Liver (tissue), 9 donors: ENCODE results near the gene ELK3. TPM values are rescaled to one million over a fixed set of nuclear protein-coding genes. Genes with fewer than 3 reads are reported as not detected.
A peak's percentile ranks its signal among the peaks of the same experiment; 100 is the strongest.

Experiments
- DNase-seq: peaks from one replicate; pipeline ENCODE4 v3.0.0-alpha.2; 2017; ENCODE audit warnings: low spot score
- H3K27ac ChIP-seq, 2 donors: one replicate each; pipeline ENCODE4 v1.7.0; 2013; ENCODE audit warnings: inconsistent platforms in 2 of 2, low read length in 2 of 2, control low read depth in 1 of 2, low read depth in 1 of 2, mild to moderate bottlenecking in 1 of 2
- H3K27me3 ChIP-seq, 4 donors: one replicate each; pipeline versions ENCODE4 v1.6.1 to v1.7.0; 2013; ENCODE audit warnings: low read length in 3 of 4, inconsistent platforms in 1 of 4, mild to moderate bottlenecking in 1 of 4, moderate library complexity in 1 of 4; ENCODE audit not compliant: control insufficient read depth in 4 of 4, insufficient read depth in 4 of 4
- H3K36me3 ChIP-seq, 4 donors: one replicate each; pipeline versions ENCODE4 v1.6.1 to v1.7.0; 2013; ENCODE audit warnings: low read length in 3 of 4, mild to moderate bottlenecking in 3 of 4, low read depth in 1 of 4, moderate library complexity in 1 of 4; ENCODE audit not compliant: control insufficient read depth in 4 of 4, insufficient read depth in 3 of 4
- H3K4me1 ChIP-seq, 4 donors: one replicate each; pipeline versions ENCODE4 v1.6.1 to v1.7.0; 2013; ENCODE audit warnings: low read length in 3 of 4, mild to moderate bottlenecking in 3 of 4, moderate library complexity in 1 of 4; ENCODE audit not compliant: control insufficient read depth in 4 of 4, insufficient read depth in 4 of 4
- H3K4me3 ChIP-seq, 3 donors: one replicate each; pipeline versions ENCODE4 v1.6.1 to v1.7.0; 2013; ENCODE audit warnings: low read length in 3 of 3, control low read depth in 1 of 3, low read depth in 1 of 3, mild to moderate bottlenecking in 1 of 3
- H3K9ac ChIP-seq, 2 donors: one replicate each; pipeline ENCODE4 v1.7.0; 2013; ENCODE audit warnings: low read length in 2 of 2, mild to moderate bottlenecking in 2 of 2, moderate library complexity in 2 of 2, control low read depth in 1 of 2, low read depth in 1 of 2
- H3K9me3 ChIP-seq, 4 donors: one replicate each; pipeline versions ENCODE4 v1.6.1 to v1.7.0; 2013; ENCODE audit warnings: low read length in 3 of 4; ENCODE audit not compliant: control insufficient read depth in 4 of 4
- CTCF ChIP-seq: fragments of 150-350 bp; IDR thresholded peaks from 2 replicates; pipeline ENCODE4 v1.5.1; 2017; ENCODE audit warnings: improper control_type of control experiment, low read depth, low read length; ENCODE audit not compliant: missing input control
- EGR1 ChIP-seq, 2 donors: IDR thresholded peaks; 2 replicates each; pipeline ENCODE4 v1.6.1; 2016 to 2018; ENCODE audit warnings: antibody characterized with exemption in 2 of 2, low read depth in 2 of 2
- FOXA2 ChIP-seq: IDR thresholded peaks from 2 replicates; pipeline ENCODE4 v1.6.1; 2016; ENCODE audit warnings: antibody characterized with exemption
- GABPA ChIP-seq, 2 donors: IDR thresholded peaks in 1 of 2; conservative IDR thresholded peaks in 1 of 2; 2 replicates each; pipeline ENCODE4 v1.6.1; 2016; ENCODE audit warnings: antibody characterized with exemption in 2 of 2, mild to moderate bottlenecking in 1 of 2, moderate library complexity in 1 of 2
- HNF4G ChIP-seq: IDR thresholded peaks from 2 replicates; pipeline ENCODE4 v1.6.1; 2016; ENCODE audit warnings: antibody characterized with exemption
- JUND ChIP-seq, 2 donors: IDR thresholded peaks; 2 replicates each; pipeline ENCODE4 v1.6.1; 2016; ENCODE audit warnings: antibody characterized with exemption in 2 of 2
- MAX ChIP-seq: IDR thresholded peaks from 2 replicates; pipeline ENCODE4 v1.6.1; 2016; ENCODE audit warnings: antibody characterized with exemption
- NR2F2 ChIP-seq: IDR thresholded peaks from 2 replicates; pipeline ENCODE4 v1.6.1; 2016; ENCODE audit warnings: antibody characterized with exemption
- RAD21 ChIP-seq, 2 donors: IDR thresholded peaks; 2 replicates each; pipeline ENCODE4 v1.6.1; 2016; ENCODE audit warnings: antibody characterized with exemption in 2 of 2, mild to moderate bottlenecking in 2 of 2
- REST ChIP-seq: IDR thresholded peaks from 2 replicates; pipeline ENCODE4 v1.6.1; 2016; ENCODE audit warnings: antibody characterized with exemption, mild to moderate bottlenecking
- RXRA ChIP-seq, 2 donors: IDR thresholded peaks; 2 replicates each; pipeline ENCODE4 v1.6.1; 2017 to 2018; ENCODE audit warnings: antibody characterized with exemption in 2 of 2, mild to moderate bottlenecking in 1 of 2
- SP1 ChIP-seq: IDR thresholded peaks from 2 replicates; pipeline ENCODE4 v1.6.1; 2018; ENCODE audit warnings: antibody characterized with exemption, mild to moderate bottlenecking
- TAF1 ChIP-seq: conservative IDR thresholded peaks from 2 replicates; pipeline ENCODE4 v1.6.1; 2016; ENCODE audit warnings: antibody characterized with exemption, mild to moderate bottlenecking
- ZBTB33 ChIP-seq: IDR thresholded peaks from 2 replicates; pipeline ENCODE4 v1.6.1; 2016; ENCODE audit warnings: antibody characterized with exemption
- WGBS: extraction: QIAGEN DNeasy Blood & Tissue Kit; methylation state at CpG from one replicate; pipeline ENCODE4 v1.1.7; 2013; 5-methylcytosine and 5-hydroxymethylcytosine counted together
- polyA plus RNA-seq, 2 donors: library from polyadenylated mRNA; stranded (reverse) in 1 of 2; unstranded in 1 of 2; fragments of 200-250 nt in 1 of 2; fragments of >200 nt in 1 of 2; fragmentation: Nextera tagmentation in 1 of 2; extraction: Ambion mirVana in 1 of 2; gene quantifications; one replicate each; pipeline versions ENCODE4 v1.2.1 to v1.2.3, GENCODE V29; 2013 to 2015
- total RNA-seq, 2 donors: library from RNA; depleted of rRNA; stranded (reverse); fragments of >200 nt; gene quantifications; one replicate each; pipeline ENCODE4 v1.2.3, GENCODE V29; 2014
- donor health status: healthy.
- donor health status: healthy.
- donor health status: healthy.
- donor health status: healthy.
- donor health status: healthy.

Gene ELK3
- total and polyA plus RNA-seq, 4 donors: 3.7 to 5.2 (median 4.5) TPM

- Histone ChIP-seq H3K36me3 (no peaks in the 10 kb centered on the region), H3K4me1 (peaks cover 0 to 8% (median 5%) of the 10 kb centered on the region in 4 donors), H3K27me3 (no peaks in the 10 kb centered on the region), H3K9me3 (no peaks in the 10 kb centered on the region), H3K9ac (no peak overlapping the region), H3K4me3 (no peak overlapping the region), H3K27ac (peak overlapping the region in 1 of 2 donors; percentile 59)
- TF ChIP-seq SP1 (no peak), TAF1 (no peak), MAX (no peak), REST (no peak), GABPA (IDR thresholded peaks at IDR 0.05 in 1 of 2, conservative IDR thresholded peaks at IDR 0.05 in 1 of 2) (no peak)
- DNase-seq: no peak
- WGBS: 72% methylated on average over 9 of the region's 9 CpGs
Observed at GRCh38 chr12:96192926-96193573, 1.1 kb upstream of the ELK3 start.

GRCh38 chr12:96194576-96194889 is 358 bp downstream of the ELK3 start:
- H3K9ac ChIP-seq: peak overlapping the region; percentile 91 to 97
- peak overlapping the region; percentile 80 to 95 (median 90) for H3K4me3 ChIP-seq
- DNase-seq: no peak
- H3K4me1 ChIP-seq: peaks cover 0 to 8% (median 5%) of the 10 kb centered on the region in 4 donors
- no peaks in the 10 kb centered on the region for H3K36me3 ChIP-seq
- H3K27me3 ChIP-seq: no peaks in the 10 kb centered on the region
- no peak for TF ChIP-seq FOXA2
- no peak for TF ChIP-seq JUND (IDR thresholded peaks at IDR 0.05)
- no peak for TF ChIP-seq REST
- no peak for TF ChIP-seq RXRA (IDR thresholded peaks at IDR 0.05)
- TF ChIP-seq SP1: no peak
- TF ChIP-seq NR2F2: no peak
- no peak for TF ChIP-seq MAX
- no peak for TF ChIP-seq CTCF
- no peak for TF ChIP-seq TAF1
- no peak for TF ChIP-seq ZBTB33
- TF ChIP-seq EGR1 (IDR thresholded peaks at IDR 0.05; ENCODE audit: low read depth in 2 of 2): no peak
- no peak for TF ChIP-seq RAD21 (IDR thresholded peaks at IDR 0.05)
- TF ChIP-seq HNF4G: no peak
- H3K9me3 ChIP-seq: no peaks in the 10 kb centered on the region
- 1% methylated on average over 24 of the region's 24 CpGs for WGBS
- H3K27ac ChIP-seq: peak overlapping the region; percentile 62 to 70
